Fibroblast of skin of left quadriceps (primary cell): Measurements from ENCODE around the gene VIT.

Experiments
- DNase-seq, 2 experiments: peaks; one replicate each; pipeline ENCODE4 v3.0.0-alpha.2; 2013; ENCODE audit warnings: low read depth in 2 of 2

VIT gene

DNA sequence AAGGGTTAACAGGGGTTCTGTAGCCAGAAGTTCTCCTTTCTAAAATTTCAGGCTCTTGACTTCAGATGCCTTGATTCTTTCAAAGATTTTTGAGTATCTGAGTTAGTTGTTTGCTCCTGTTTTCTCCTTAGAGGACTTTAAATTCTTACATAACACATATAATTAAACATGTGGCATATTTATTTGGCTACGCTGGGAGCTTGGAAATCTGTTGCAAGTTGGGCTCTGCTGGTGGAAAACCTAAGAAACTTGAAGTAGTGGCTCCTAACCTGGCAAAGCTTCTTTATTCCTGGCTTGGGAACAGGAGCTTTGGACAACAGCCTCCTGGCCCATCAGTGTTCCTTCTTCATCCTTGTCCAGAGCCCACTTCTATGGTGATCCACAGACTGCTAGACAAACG, 72.6 kb downstream of the VIT start:
- DNase-seq: no peak

DNA sequence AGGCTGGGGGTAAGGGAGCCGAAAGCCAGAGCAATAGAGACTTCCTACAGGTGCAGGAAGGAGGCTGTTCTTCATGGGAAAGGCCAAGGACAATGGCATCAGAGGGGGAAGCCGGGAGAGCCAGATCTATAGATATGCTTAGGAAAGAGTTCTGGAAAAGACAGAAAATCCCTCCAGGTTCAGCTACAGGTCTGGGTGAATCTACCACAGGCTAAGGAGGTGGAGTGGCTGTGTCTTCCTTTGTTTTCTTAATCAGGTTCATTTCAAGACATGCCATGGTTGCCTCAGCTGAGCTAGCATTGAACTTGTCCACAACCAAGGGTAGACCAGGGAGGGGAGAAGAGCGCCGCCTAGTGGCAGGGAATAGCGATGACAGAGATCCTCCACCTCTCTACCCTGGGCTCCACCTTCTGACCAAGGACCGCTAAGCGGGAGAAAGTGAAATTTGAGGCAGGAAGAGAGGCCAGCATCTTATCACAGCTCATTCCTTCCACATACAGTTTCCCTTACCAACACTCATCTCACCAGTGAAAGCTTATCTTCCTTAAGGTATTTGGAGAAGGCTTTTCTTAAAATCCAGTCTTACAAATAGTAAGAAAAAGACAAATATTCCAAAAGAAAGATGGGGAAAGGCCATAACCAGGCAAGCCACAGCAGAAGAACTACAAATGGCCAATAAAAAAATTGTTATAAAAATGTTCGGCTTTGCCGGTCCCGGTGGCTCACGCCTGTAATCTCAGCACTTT, 74.2 kb downstream of the VIT start:
- peak; percentile 7 to 9 for DNase-seq

- no peak for DNase-seq
Observed at GRCh38 chr2:36771671-36772070, 75.2 kb downstream of the VIT start.

DNA sequence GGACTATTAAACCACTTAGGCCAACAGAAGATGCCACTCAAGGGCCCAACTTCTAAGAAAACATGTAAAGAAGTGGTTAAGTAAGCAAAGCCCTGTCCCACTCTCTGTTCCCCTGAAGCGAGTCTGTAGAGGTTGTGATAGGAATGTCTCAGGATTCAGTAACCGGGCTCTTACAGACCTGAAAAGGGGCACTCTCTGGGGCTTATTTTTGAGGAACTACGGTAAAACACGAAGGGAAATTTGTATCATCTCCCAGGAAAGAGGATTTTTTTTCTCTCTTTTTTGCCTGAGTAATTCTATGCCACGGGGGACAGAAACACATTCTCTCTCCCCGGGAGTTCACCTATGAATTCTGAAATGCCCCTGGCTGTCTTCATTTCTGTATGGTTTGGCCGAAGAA, 77.4 kb downstream of the VIT start:
- DNase-seq: no peak

DNA sequence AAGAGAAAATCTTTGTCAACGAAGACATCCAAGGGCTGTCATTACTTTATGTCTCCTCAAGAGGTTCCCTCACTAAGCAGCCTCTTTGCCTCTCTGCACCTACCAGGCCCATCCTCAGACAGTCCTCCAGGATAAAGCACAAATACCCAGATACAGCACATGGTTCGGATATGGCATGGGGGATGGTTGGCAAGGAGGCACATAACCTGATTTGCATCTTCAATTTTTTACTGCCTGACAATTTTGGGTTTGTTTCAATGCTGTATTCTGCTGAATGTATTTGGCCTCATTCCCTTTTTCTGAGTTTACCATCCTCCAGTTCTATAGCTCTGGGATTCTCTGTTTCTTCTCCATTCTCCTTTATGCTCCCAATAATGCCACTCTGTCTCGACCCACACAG, 78.8 kb downstream of the VIT start:
- no peak for DNase-seq

- no peak for DNase-seq
Observed at GRCh38 chr2:36775806-36776205, 79.3 kb downstream of the VIT start.

DNA sequence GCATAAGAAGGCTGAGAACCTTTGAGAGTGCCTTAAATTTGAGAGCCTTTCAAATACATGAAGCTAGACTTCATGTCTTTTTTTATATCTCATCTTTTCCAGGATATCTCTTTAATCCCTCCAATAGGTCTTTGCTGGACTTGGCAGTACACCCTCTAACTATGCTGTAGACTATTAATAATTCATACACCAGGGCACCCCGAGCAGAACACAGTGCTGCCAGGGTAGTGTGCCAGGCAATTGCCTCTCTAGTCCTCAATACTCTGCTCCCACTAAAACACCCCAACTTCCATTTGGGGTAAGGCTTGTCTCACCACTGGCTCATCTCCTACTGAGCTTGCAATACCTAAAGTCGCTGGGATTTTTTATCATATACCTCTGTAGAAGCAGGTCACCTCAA, 80.8 kb downstream of the VIT start:
- DNase-seq: no peak

GRCh38 chr2:36777788-36778187, 81.3 kb downstream of the VIT start:
- no peak for DNase-seq

- DNase-seq: no peak
Observed at GRCh38 chr2:36779462-36779861, 83.0 kb downstream of the VIT start.

DNA sequence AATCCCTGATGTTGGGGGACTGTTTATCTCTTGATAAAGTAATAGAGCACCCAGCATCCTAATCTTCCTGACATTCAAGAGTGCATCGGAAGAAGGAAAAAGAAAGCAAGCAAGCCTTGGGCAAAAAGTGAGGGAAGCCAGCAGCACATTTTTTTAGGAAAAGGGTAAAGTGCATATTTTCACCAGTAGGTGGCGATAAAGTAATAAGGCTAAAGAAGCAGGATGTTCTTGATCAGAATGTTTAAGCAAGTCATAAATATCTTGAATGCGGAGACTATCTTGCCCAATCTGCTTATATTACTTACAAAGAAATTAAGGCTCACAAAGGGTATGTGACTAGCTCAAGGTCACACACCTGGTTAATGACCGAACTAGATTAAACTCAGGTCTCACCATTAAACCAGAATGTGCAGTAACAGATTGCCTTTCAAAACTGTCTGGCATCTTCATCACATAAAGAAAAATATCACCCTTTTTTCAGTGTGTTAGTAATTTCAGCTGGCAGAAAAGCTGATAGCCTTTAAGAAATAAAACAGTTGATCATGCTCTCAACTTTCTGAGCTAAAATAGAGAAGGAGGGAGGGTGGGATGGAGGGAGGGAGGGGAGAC, 83.8 kb downstream of the VIT start:
- DNase-seq: peak; percentile 43 to 49

- no peak for DNase-seq
Observed at GRCh38 chr2:36781907-36782720, 85.6 kb downstream of the VIT start.

DNA sequence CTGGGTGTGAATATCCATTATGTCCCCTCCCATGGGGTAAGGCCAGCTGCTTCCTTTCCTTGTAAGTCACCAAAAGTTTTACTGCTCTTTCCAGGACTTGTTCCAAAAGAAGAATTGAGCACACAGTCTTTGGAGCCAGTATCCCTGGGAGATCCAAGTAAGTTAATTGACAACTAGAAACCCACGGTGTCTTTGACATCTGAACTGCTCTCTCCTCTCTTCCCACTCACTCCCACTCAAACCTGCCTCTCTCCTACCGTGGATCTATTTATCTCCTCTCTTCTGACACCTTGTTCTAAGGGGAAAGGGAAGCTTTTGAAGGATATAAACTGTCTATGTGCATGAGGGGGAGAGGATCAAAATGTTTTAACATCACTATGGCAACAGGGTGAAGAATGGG, 86.7 kb downstream of the VIT start:
- no peak for DNase-seq

DNA sequence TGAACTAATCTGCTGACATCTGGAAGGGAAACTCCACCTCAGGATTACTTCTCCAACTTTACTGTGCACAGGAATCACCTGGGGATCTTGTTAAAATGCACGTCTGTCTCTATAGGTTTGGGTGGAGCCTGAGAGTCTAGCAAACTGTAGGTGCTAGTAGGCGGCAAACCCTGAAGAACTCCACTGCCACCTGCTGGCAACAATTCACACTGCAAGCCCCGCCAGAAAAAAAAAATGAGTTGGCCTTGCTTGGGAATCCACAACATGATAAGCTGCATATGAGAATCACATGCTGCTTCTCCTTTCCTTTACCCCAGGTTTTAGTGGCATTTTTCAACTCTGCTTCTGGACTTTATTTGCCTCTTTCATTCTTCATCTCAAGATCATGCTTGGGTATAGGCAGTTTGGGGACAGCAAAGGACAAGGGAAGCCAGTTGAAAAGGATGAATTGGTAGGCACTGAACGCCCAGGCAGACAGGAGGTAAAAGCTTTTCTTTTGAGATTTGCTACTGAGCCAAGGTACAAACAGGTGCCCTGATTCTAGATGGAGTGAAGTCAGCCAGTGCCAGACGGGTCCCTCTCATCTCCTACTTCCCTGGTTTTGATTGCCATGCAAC, 88.8 kb downstream of the VIT start:
- DNase-seq: peak; percentile 32 to 41

DNA sequence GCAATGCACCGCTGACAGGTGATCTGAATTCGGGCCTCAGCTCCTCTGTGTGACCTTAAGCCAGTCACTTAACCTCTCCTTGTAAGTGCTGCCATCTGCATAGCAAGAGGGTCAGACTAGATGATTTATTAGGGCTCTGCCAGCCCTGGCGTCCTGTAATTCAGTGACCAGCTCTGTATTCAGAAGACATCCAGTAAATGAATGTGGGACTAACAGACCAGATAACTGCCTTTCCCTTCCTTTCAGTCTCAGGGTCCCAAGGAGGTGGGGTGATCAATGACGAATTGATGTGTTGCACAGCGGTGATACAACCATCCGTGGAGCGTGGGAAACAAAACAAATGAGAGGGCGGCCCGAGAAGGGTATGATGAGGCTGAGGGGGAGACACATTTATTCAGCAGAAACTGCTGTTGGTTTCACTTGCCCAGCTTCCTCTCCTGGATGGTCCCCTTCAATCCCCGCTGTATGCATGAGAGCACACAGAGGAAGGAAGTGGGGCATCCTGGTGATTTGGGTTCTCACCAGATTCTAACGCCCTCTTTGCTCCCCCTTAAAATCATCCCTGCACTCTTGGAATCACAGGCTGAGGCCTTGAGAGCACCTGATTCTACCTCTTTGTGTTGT, 92.8 kb downstream of the VIT start:
- no peak for DNase-seq

- no peak for DNase-seq
Observed at GRCh38 chr2:36792951-36793350, 96.4 kb downstream of the VIT start.

DNA sequence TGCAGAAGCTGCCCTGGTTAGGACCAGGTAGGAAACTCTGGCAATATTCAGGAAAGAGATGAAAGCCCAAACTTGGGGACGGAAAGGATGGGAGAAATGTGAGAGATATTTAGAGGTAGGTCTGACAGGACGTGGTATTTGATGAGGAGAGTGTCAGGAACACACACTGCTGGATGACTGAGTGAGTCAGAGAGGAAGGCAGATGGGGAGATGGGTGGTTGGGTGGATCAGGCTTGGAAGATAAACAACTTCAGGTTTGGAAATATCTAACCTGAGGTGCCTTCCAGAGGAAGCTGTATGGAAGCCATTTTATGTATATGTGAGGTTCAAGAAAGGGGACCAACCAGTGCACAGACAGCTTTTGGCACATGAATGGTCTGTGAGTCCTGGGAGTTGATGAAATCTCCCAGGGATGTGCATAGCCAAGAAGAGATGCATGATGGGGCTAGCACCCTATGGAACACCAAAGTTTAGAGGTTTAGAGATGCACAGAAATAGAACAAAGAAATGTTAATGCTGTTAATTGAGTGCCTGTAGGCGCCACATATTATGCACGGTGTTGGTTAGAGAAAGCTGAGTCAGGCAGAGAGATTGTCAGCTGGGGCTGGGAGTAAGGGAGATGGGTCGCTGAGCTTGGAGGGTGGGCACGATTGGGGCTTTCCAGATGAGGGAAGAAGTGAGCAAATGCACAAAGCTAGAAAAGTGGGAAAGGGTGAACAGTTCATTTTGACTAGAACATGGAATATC, 101.0 kb downstream of the VIT start:
- no peak for DNase-seq

GRCh38 chr2:36798724-36799123, 102.2 kb downstream of the VIT start:
- no peak for DNase-seq

GRCh38 chr2:36800381-36800780, 103.9 kb downstream of the VIT start:
- no peak for DNase-seq

- no peak for DNase-seq
Observed at GRCh38 chr2:36801088-36801487, 104.6 kb downstream of the VIT start.

DNA sequence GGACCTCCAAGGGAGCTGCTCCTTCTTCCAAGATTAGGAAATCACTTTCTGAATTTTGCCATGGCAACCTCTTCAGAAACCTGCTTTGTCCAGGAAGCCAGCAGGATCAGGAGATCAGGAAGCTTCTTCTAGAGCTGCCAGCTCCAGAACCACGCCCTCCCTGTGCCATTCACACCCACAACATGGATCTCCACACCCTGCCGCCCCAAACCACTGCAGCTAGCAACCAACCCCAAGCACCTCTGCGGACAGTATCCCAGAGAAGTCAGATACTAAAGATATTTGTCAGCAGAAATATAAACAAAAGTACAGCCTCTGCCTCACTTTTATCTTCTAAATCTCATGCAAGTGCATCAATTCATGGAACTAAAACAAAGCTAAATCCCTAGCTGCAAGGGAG, 106.4 kb downstream of the VIT start:
- no peak for DNase-seq

GRCh38 chr2:36805635-36806224, 109.2 kb downstream of the VIT start:
- no peak for DNase-seq
